GM18520 (cell line): ENCODE data around the gene ACOT8.
"Not testable (repeated sequence)": the region's sequence is repeated elsewhere in the genome, so short reads cannot be mapped to it uniquely, and the experiment has no call there.

ENCODE experiments used
- ATAC-seq: cut with Tn5 transposase; IDR thresholded peaks from one replicate; pipeline ENCODE4 v1.9.1; 2021; ENCODE audit not compliant: unreplicated experiment

Gene ACOT8

GRCh38 chr20:45828589-45828988, 28.6 kb downstream of the ACOT8 start:
- ATAC-seq = no peak

GRCh38 chr20:45827712-45828111, 29.5 kb downstream of the ACOT8 start:
- no peak for ATAC-seq

- ATAC-seq = no peak
These were observed 30.1 kb downstream of the ACOT8 start, which contains the start of gene TNNC2 for GRCh38 chr20:45827030-45827652. TNNC2 (minus strand) TSS chr20:45827312; CDS start chr20:45827248, 64 bp downstream.

GRCh38 chr20:45826381-45827019, 30.7 kb downstream of the ACOT8 start:
- no peak for ATAC-seq

GRCh38 chr20:45823949-45824835, 33.0 kb downstream of the ACOT8 start:
- no peak for ATAC-seq

GRCh38 chr20:45822857-45823256, 34.3 kb downstream of the ACOT8 start:
- no peak for ATAC-seq

- ATAC-seq = no peak
These were observed 35.2 kb downstream of the ACOT8 start for GRCh38 chr20:45821947-45822346.

GRCh38 chr20:45819466-45819865, 37.7 kb downstream of the ACOT8 start:
- no peak for ATAC-seq

GRCh38 chr20:45818239-45818638, 39.0 kb downstream of the ACOT8 start:
- no peak for ATAC-seq

GRCh38 chr20:45817376-45818194, 39.6 kb downstream of the ACOT8 start:
- no peak for ATAC-seq

- no peak for ATAC-seq
These were observed 40.2 kb downstream of the ACOT8 start for GRCh38 chr20:45816951-45817350.

- no peak for ATAC-seq
These were observed 42.9 kb downstream of the ACOT8 start for GRCh38 chr20:45814314-45814713.

GRCh38 chr20:45813489-45813888, 43.7 kb downstream of the ACOT8 start:
- no peak for ATAC-seq

GRCh38 chr20:45813006-45813340, 44.2 kb downstream of the ACOT8 start:
- no peak for ATAC-seq

- ATAC-seq = peak; percentile 93
These were observed 44.8 kb downstream of the ACOT8 start, which contains the start of gene UBE2C for GRCh38 chr20:45812157-45813005. UBE2C (plus strand) TSS chr20:45812644; CDS start chr20:45812696, 52 bp downstream.

GRCh38 chr20:45810191-45810970, 46.8 kb downstream of the ACOT8 start:
- no peak for ATAC-seq

- ATAC-seq = no peak
These were observed 55.3 kb downstream of the ACOT8 start for GRCh38 chr20:45801851-45802250.

GRCh38 chr20:45798935-45799642, 58.1 kb downstream of the ACOT8 start:
- ATAC-seq = no peak

GRCh38 chr20:45797955-45798354, 59.2 kb downstream of the ACOT8 start:
- not testable (repeated sequence) for ATAC-seq
